GM12878 (cell line): ENCODE results near the gene SHISA7.

Experiments
- CBX5 ChIP-seq: sonication (generic); IDR thresholded peaks from 2 replicates; pipeline ENCODE4 v1.6.1; 2016; ENCODE audit warnings: low read depth, moderate library complexity, mild to moderate bottlenecking, inconsistent platforms
- DPF2 ChIP-seq: fragments of 450-650 bp; IDR thresholded peaks from 2 replicates; pipeline ENCODE4 v1.6.1; 2017; ENCODE audit warnings: mild to moderate bottlenecking
- POLR2A ChIP-seq: IDR thresholded peaks from 2 replicates; pipeline ENCODE4 v1.6.1; 2011; ENCODE audit warnings: low read depth, mild to moderate bottlenecking, low read length
- POLR2AphosphoS5 ChIP-seq: IDR thresholded peaks from 2 replicates; pipeline ENCODE4 v1.6.1; 2011; ENCODE audit warnings: mild to moderate bottlenecking, low read length, inconsistent platforms
- SMARCA5 ChIP-seq: fragments of 450-650 bp; IDR thresholded peaks from 2 replicates; pipeline ENCODE4 v1.6.1; 2017; ENCODE audit warnings: mild to moderate bottlenecking
- TAF1 ChIP-seq: IDR thresholded peaks from 2 replicates; pipeline ENCODE4 v1.6.1; 2011; ENCODE audit warnings: mild to moderate bottlenecking, low read depth, low read length, borderline replicate concordance
- TF ChIP-seq, protein P1 (sequence below), 3 experiments: IDR thresholded peaks in 2 of 3; conservative IDR thresholded peaks in 1 of 3; 2 replicates each; pipeline ENCODE4 v1.5.1; 2011; ENCODE audit warnings: low read depth in 3 of 3, low read length in 3 of 3, mild to moderate bottlenecking in 3 of 3, control low read depth in 2 of 3, moderate library complexity in 2 of 3, inconsistent platforms in 1 of 3, mixed read lengths in 1 of 3; ENCODE audit not compliant: control insufficient read depth in 2 of 3, insufficient read depth in 1 of 3; ENCODE audit errors: extremely low read depth in 1 of 3

DNA sequence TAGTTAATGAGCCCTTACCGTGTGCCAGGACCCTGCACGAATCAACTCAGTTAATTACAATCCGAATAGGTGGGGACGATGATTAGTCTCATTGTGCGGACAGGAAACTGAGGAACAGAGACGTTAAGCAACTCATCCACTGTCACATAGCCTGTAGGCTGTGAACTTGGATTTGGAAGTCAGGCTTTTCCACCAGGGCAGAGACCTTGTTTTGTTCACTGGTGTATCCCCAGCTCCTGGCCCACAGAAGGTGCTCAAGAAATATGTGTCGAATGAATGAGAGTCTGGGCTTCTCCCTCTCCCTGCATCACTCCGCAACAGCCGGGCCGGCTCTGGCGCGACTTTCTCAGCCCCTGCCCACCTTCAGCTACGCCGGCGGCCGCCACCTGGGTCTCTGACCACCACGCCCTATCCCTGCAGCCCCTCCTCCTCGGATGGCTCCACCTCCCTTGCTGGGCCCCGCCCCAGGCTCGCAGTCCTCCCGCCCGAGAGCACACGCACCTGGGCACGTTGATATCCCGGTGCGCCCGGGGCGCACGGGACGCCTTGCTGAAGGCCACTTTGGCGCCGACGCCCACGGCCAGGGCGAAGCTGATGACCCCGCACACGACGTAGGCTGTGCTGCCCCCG lies 1.3 kb downstream of the SHISA7 start:
- TF ChIP-seq TAF1 (no peak), CBX5 (no peak), POLR2A (no peak), SMARCA5 (no peak), POLR2AphosphoS5 (no peak), DPF2 (no peak)
- TF ChIP-seq, protein P1, sequence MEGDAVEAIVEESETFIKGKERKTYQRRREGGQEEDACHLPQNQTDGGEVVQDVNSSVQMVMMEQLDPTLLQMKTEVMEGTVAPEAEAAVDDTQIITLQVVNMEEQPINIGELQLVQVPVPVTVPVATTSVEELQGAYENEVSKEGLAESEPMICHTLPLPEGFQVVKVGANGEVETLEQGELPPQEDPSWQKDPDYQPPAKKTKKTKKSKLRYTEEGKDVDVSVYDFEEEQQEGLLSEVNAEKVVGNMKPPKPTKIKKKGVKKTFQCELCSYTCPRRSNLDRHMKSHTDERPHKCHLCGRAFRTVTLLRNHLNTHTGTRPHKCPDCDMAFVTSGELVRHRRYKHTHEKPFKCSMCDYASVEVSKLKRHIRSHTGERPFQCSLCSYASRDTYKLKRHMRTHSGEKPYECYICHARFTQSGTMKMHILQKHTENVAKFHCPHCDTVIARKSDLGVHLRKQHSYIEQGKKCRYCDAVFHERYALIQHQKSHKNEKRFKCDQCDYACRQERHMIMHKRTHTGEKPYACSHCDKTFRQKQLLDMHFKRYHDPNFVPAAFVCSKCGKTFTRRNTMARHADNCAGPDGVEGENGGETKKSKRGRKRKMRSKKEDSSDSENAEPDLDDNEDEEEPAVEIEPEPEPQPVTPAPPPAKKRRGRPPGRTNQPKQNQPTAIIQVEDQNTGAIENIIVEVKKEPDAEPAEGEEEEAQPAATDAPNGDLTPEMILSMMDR (IDR thresholded peaks at IDR 0.05 in 2 of 3, conservative IDR thresholded peaks at IDR 0.05 in 1 of 3; ENCODE audit: control insufficient read depth in 2 of 3, extremely low read depth in 1 of 3, insufficient read depth in 1 of 3, low read depth in 3 of 3, low read length in 3 of 3), result no peak
